Sigmoid colon (tissue), 7 donors: ENCODE results near the gene TAMALIN. TPM values are rescaled to one million over a fixed set of nuclear protein-coding genes. Genes with fewer than 3 reads are reported as not detected.
"Not testable (repeated sequence)": the region's sequence is repeated elsewhere in the genome, so short reads cannot be mapped to it uniquely, and the experiment has no call there.

ENCODE experiments used
- DNase-seq: peaks from one replicate; pipeline ENCODE4 v3.0.0-alpha.2; 2019
- H3K27ac ChIP-seq, 4 donors: fragments of 200-600 bp; sonication (generic); one replicate each; pipeline ENCODE4 v1.5.1; 2016 to 2019; ENCODE audit warnings: mild to moderate bottlenecking in 1 of 4
- H3K27me3 ChIP-seq, 3 donors: fragments of 200-600 bp; sonication (generic); one replicate each; pipeline ENCODE4 v1.5.1; 2019; ENCODE audit warnings: mild to moderate bottlenecking in 1 of 3
- H3K36me3 ChIP-seq, 4 donors: fragments of 200-600 bp; sonication (generic); one replicate each; pipeline ENCODE4 v1.5.1; 2016 to 2019
- H3K4me1 ChIP-seq, 4 donors: fragments of 200-600 bp; sonication (generic); one replicate each; pipeline ENCODE4 v1.5.1; 2017 to 2019
- H3K4me3 ChIP-seq, 4 donors: fragments of 200-600 bp; sonication (generic); one replicate each; pipeline ENCODE4 v1.5.1; 2017 to 2019; ENCODE audit warnings: mild to moderate bottlenecking in 2 of 4, moderate library complexity in 1 of 4
- H3K9me3 ChIP-seq, 4 donors: fragments of 200-600 bp in 3 of 4; sonication (generic) in 3 of 4; one replicate each; pipeline versions ENCODE4 v1.5.1 to v1.6.1; 2013 to 2019
- CTCF ChIP-seq, 4 experiments: fragments of 450-650 bp in 3 of 4; fragments of 200-600 bp in 1 of 4; IDR thresholded peaks; one replicate each; pipeline ENCODE4 v1.5.1; 2016 to 2019; ENCODE audit warnings: antibody characterized with exemption in 4 of 4, mild to moderate bottlenecking in 3 of 4, moderate library complexity in 2 of 4
- EP300 ChIP-seq, 4 donors: sonication (generic); formaldehyde crosslinking; IDR thresholded peaks; one replicate each; pipeline ENCODE4 v1.6.1; 2017; ENCODE audit warnings: antibody characterized with exemption in 4 of 4
- POLR2A ChIP-seq, 2 donors: fragments of 450-650 bp; IDR thresholded peaks; one replicate each; pipeline ENCODE4 v1.6.1; 2016; ENCODE audit warnings: antibody characterized with exemption in 2 of 2, mild to moderate bottlenecking in 2 of 2, moderate library complexity in 2 of 2
- POLR2AphosphoS5 ChIP-seq, 4 donors: sonication (generic); formaldehyde crosslinking; IDR thresholded peaks; one replicate each; pipeline ENCODE4 v1.6.1; 2017; ENCODE audit warnings: antibody characterized with exemption in 4 of 4
- WGBS, 2 donors: extraction: QIAGEN DNeasy Blood & Tissue Kit; methylation state at CpG; one replicate each; pipeline ENCODE4 v1.1.7; 2013; 5-methylcytosine and 5-hydroxymethylcytosine counted together
- intact Hi-C: fragments of 100-400 bp; cut with DNase I; formaldehyde crosslinking; loops from one replicate; pipeline ENCODE4 v1.15.1; 2023
- polyA plus RNA-seq, 3 donors: library from polyadenylated mRNA; stranded (reverse); fragments of 200-250 nt; gene quantifications; one replicate each; pipeline ENCODE4 v1.2.3, GENCODE V29; 2013
- total RNA-seq, 4 donors: library from RNA; depleted of rRNA; stranded (reverse); fragments of >200 nt; gene quantifications; one replicate each; pipeline ENCODE4 v1.1.0, GENCODE V29; 2016
- donor health status: healthy with polysubstance abuse.
- donor health status: Bipolar disorder and iron deficiency.
- donor health status: healthy.

TAMALIN gene
- total and polyA plus RNA-seq, 7 donors = 4.2 to 17.0 (median 9.4) TPM

GRCh38 chr12:51976376-51977160 is 30.2 kb upstream of the TAMALIN start:
- no peak for DNase-seq
- no peak overlapping the region for H3K27ac ChIP-seq
- H3K4me3 ChIP-seq = no peak overlapping the region
- 82 to 88% methylated on average over 10 of the region's 10 CpGs for WGBS, 2 donors
- intact Hi-C loops = no loop called here
- H3K27me3 ChIP-seq = no peaks in the 10 kb centered on the region
- H3K4me1 ChIP-seq = peaks cover 0 to 33% (median 29%) of the 10 kb centered on the region in 4 donors
- no peaks in the 10 kb centered on the region for H3K9me3 ChIP-seq
- H3K36me3 ChIP-seq = peaks cover 18 to 42% (median 23%) of the 10 kb centered on the region in 4 donors
- TF ChIP-seq POLR2AphosphoS5 (IDR thresholded peaks at IDR 0.05) (no peak), EP300 (IDR thresholded peaks at IDR 0.05) (no peak), POLR2A (IDR thresholded peaks at IDR 0.05) (no peak), CTCF (IDR thresholded peaks at IDR 0.05) (no peak)

GRCh38 chr12:51977320-51977753 is 29.4 kb upstream of the TAMALIN start:
- no peak for DNase-seq
- H3K9me3 ChIP-seq = no peaks in the 10 kb centered on the region
- H3K36me3 ChIP-seq = peaks cover 18 to 49% (median 28%) of the 10 kb centered on the region in 4 donors
- no peak overlapping the region for H3K27ac ChIP-seq
- H3K4me1 ChIP-seq = peaks cover 0 to 25% (median 22%) of the 10 kb centered on the region in 4 donors
- intact Hi-C loops = no loop called here
- 97 to 99% methylated on average over 8 of the region's 8 CpGs for WGBS, 2 donors
- no peaks in the 10 kb centered on the region for H3K27me3 ChIP-seq
- TF ChIP-seq POLR2AphosphoS5 (IDR thresholded peaks at IDR 0.05) (no peak), CTCF (IDR thresholded peaks at IDR 0.05) (no peak), POLR2A (IDR thresholded peaks at IDR 0.05) (no peak), EP300 (IDR thresholded peaks at IDR 0.05) (no peak)
- no peak overlapping the region for H3K4me3 ChIP-seq

- H3K9me3 ChIP-seq, H3K4me3 ChIP-seq, H3K27me3 ChIP-seq, intact Hi-C loops, H3K4me1 ChIP-seq, H3K27ac ChIP-seq, DNase-seq: not testable (repeated sequence)
- 87 to 90% methylated on average over 5 of the region's 5 CpGs for WGBS, 2 donors
- H3K36me3 ChIP-seq = peaks cover 18 to 69% (median 39%) of the 10 kb centered on the region in 4 donors
Measured at GRCh38 chr12:51979306-51979705, 27.4 kb upstream of the TAMALIN start.

- peak; percentile 85 for DNase-seq
- intact Hi-C loops = loop anchor here (5.0 kb wide), 2 partner anchors 38 to 88 kb away; no protein-coding TSS in a partner anchor
- 18 to 33% methylated on average over 7 of the region's 7 CpGs for WGBS, 2 donors
- Histone ChIP-seq H3K27me3 (no peaks in the 10 kb centered on the region), H3K36me3 (peaks cover 20 to 77% (median 44%) of the 10 kb centered on the region in 4 donors), H3K27ac (no peak overlapping the region), H3K4me3 (no peak overlapping the region), H3K9me3 (no peaks in the 10 kb centered on the region), H3K4me1 (no peaks in the 10 kb centered on the region)
- TF ChIP-seq POLR2A (IDR thresholded peaks at IDR 0.05) (no peak), EP300 (IDR thresholded peaks at IDR 0.05) (no peak), CTCF (IDR thresholded peaks at IDR 0.05) (peak; percentile 74 to 98 (median 92))
Measured at GRCh38 chr12:51980051-51980808, 26.5 kb upstream of the TAMALIN start.

GRCh38 chr12:51980809-51981127 is 26.0 kb upstream of the TAMALIN start:
- Histone ChIP-seq H3K27ac (no peak overlapping the region), H3K4me1 (no peaks in the 10 kb centered on the region), H3K27me3 (no peaks in the 10 kb centered on the region), H3K4me3 (no peak overlapping the region), H3K9me3 (no peaks in the 10 kb centered on the region), H3K36me3 (peaks cover 21 to 77% (median 47%) of the 10 kb centered on the region in 4 donors)
- TF ChIP-seq EP300 (IDR thresholded peaks at IDR 0.05) (no peak), POLR2A (IDR thresholded peaks at IDR 0.05) (no peak), CTCF (IDR thresholded peaks at IDR 0.05) (no peak), POLR2AphosphoS5 (IDR thresholded peaks at IDR 0.05) (no peak)
- DNase-seq = no peak
- WGBS, 2 donors = 81 to 84% methylated on average over 10 of the region's 10 CpGs
- intact Hi-C loops = loop anchor here (5.0 kb wide), 2 partner anchors 38 to 88 kb away; no protein-coding TSS in a partner anchor
